SK-N-SH (cell line): ENCODE data around the gene RASA3. TPM values are rescaled to one million over a fixed set of nuclear protein-coding genes. Genes with fewer than 3 reads are reported as not detected.

ENCODE experiments used
- CTCF ChIA-PET: fragments of 300-600, 350-600 bp; formaldehyde crosslinking; extraction: SDS; loops from one replicate; lab custom pipeline; 2021; lab: Yijun Ruan, JAX
- POLR2A ChIA-PET: fragments of 350-600 bp; sonication (Branson Sonifier 250); formaldehyde crosslinking; extraction: SDS; loops from one replicate; lab custom pipeline; 2020; ENCODE audit warnings: antibody characterized with exemption, inconsistent platforms; lab: Yijun Ruan, JAX
- DNase-seq: peaks from one replicate; pipeline ENCODE4 v3.0.0; 2012
- H2AFZ ChIP-seq: fragments of 200-600 bp; sonication (generic); 2 replicates; pipeline ENCODE4 v1.8.1; 2016; ENCODE audit warnings: antibody characterized with exemption, mild to moderate bottlenecking, low read depth
- H3F3A ChIP-seq: fragments of 200-600 bp; sonication (generic); replicated peaks from 2 replicates; pipeline ENCODE3; 2016; ENCODE audit warnings: antibody characterized with exemption, mild to moderate bottlenecking; ENCODE audit not compliant: insufficient read depth
- H3K27ac ChIP-seq, 2 experiments: fragments of 200-500 bp in 1 of 2; fragments of 200-600 bp in 1 of 2; sonication (Bioruptor generic) in 1 of 2; sonication (generic), shearing (Covaris generic) in 1 of 2; 2 replicates each; pipeline versions ENCODE4 v1.5.1 to v1.6.1; 2014 to 2016; ENCODE audit warnings: low read depth in 2 of 2, inconsistent platforms in 1 of 2, low read length in 1 of 2, mild to moderate bottlenecking in 1 of 2, mixed read lengths in 1 of 2
- H3K27me3 ChIP-seq: fragments of 200-600 bp; sonication (generic), shearing (Covaris generic); 2 replicates; pipeline ENCODE4 v1.6.1; 2016; ENCODE audit warnings: mixed run types; ENCODE audit not compliant: insufficient read depth
- H3K36me3 ChIP-seq, 2 experiments: fragments of 200-500 bp in 1 of 2; fragments of 200-600 bp in 1 of 2; sonication (Bioruptor generic) in 1 of 2; sonication (generic) in 1 of 2; replicated peaks in 1 of 2; 2 replicates each; pipeline versions ENCODE3 to v1.5.1; 2014 to 2016; ENCODE audit warnings: low read length in 1 of 2, mild to moderate bottlenecking in 1 of 2; ENCODE audit not compliant: insufficient read depth in 2 of 2, control insufficient read depth in 1 of 2
- H3K4me1 ChIP-seq, 2 experiments: fragments of 200-500 bp in 1 of 2; fragments of 200-600 bp in 1 of 2; sonication (Bioruptor generic) in 1 of 2; sonication (generic), shearing (Covaris generic) in 1 of 2; 2 replicates each; pipeline versions ENCODE4 v1.5.1 to v1.6.1; 2014 to 2016; ENCODE audit warnings: low read depth in 1 of 2, low read length in 1 of 2, mixed run types in 1 of 2; ENCODE audit not compliant: insufficient read depth in 2 of 2, control insufficient read depth in 1 of 2
- H3K4me2 ChIP-seq: fragments of 200-600 bp; sonication (generic), shearing (Covaris generic); 2 replicates; pipeline ENCODE4 v1.6.1; 2017; ENCODE audit warnings: mixed run types
- H3K4me3 ChIP-seq, 2 experiments: fragments of 200-500 bp in 1 of 2; fragments of 200-600 bp in 1 of 2; sonication (Bioruptor generic) in 1 of 2; sonication (generic), shearing (Covaris generic) in 1 of 2; 2 replicates each; pipeline versions ENCODE4 v1.5.1 to v1.8.1; 2014 to 2016; ENCODE audit warnings: low read depth in 2 of 2, inconsistent platforms in 1 of 2, low read length in 1 of 2, mild to moderate bottlenecking in 1 of 2, mixed read lengths in 1 of 2, moderate library complexity in 1 of 2
- H3K79me2 ChIP-seq: fragments of 200-600 bp; sonication (generic); 2 replicates; pipeline ENCODE4 v1.8.1; 2017; ENCODE audit warnings: mild to moderate bottlenecking; ENCODE audit not compliant: insufficient read depth
- H3K9ac ChIP-seq: fragments of 200-600 bp; sonication (generic); 2 replicates; pipeline ENCODE4 v1.6.1; 2017; ENCODE audit warnings: mixed run types
- H3K9me2 ChIP-seq: fragments of 200-600 bp; sonication (generic); 2 replicates; pipeline ENCODE4 v1.6.1; 2017; ENCODE audit warnings: mixed run types
- H3K9me3 ChIP-seq: fragments of 200-600 bp; sonication (generic); 2 replicates; pipeline ENCODE4 v1.6.1; 2017; ENCODE audit warnings: mixed run types, mild to moderate bottlenecking, moderate library complexity
- H4K20me1 ChIP-seq: fragments of 200-600 bp; sonication (generic); 2 replicates; pipeline ENCODE4 v1.6.1; 2017; ENCODE audit warnings: mild to moderate bottlenecking, mixed run types; ENCODE audit not compliant: insufficient read depth
- CHD2 ChIP-seq: fragments of 150-350 bp; IDR thresholded peaks from 2 replicates; pipeline ENCODE4 v1.6.1; 2018; ENCODE audit warnings: low read length; ENCODE audit not compliant: partially characterized antibody
- ELF1 ChIP-seq: IDR thresholded peaks from 2 replicates; pipeline ENCODE4 v1.4.0; 2012
- EP300 ChIP-seq, 2 experiments: IDR thresholded peaks; 2 replicates each; pipeline versions ENCODE4 v1.4.0 to v1.6.1; 2012; ENCODE audit warnings: borderline replicate concordance in 1 of 2, low read depth in 1 of 2, low read length in 1 of 2
- FOXM1 ChIP-seq: IDR thresholded peaks from 2 replicates; pipeline ENCODE4 v1.4.0; 2012; ENCODE audit warnings: low read depth, mild to moderate bottlenecking
- GABPA ChIP-seq: IDR thresholded peaks from 2 replicates; pipeline ENCODE4 v1.4.0; 2012; ENCODE audit warnings: low read depth, mild to moderate bottlenecking
- NFIC ChIP-seq: IDR thresholded peaks from 2 replicates; pipeline ENCODE4 v1.4.0; 2012; ENCODE audit warnings: borderline replicate concordance
- NRF1 ChIP-seq: IDR thresholded peaks from 2 replicates; pipeline ENCODE4 v1.6.1; 2012; ENCODE audit warnings: low read depth, mild to moderate bottlenecking, low read length
- RFX5 ChIP-seq: IDR thresholded peaks from 2 replicates; pipeline ENCODE4 v1.6.1; 2012; ENCODE audit warnings: mild to moderate bottlenecking, improper control_type of control experiment, low read length
- TCF12 ChIP-seq: IDR thresholded peaks from 2 replicates; pipeline ENCODE4 v1.4.0; 2012
- WGBS: methylation state at CpG from one replicate; pipeline ENCODE4 v1.1.6; 2017; ENCODE audit warnings: low lambda C conversion rate; 5-methylcytosine and 5-hydroxymethylcytosine counted together
- polyA plus RNA-seq, 3 experiments: library from polyadenylated mRNA; depleted of rRNA; stranded (reverse); fragments of >200 nt; gene quantifications; 2 replicates each; pipeline ENCODE4 v1.2.3, GENCODE V29; 2012
- TF ChIP-seq, protein P1 (sequence below): IDR thresholded peaks from 2 replicates; pipeline ENCODE4 v1.4.0; 2012; ENCODE audit warnings: low read depth, borderline replicate concordance
- TF ChIP-seq, protein P2 (sequence below): IDR thresholded peaks from 2 replicates; pipeline ENCODE4 v1.6.1; 2012; ENCODE audit warnings: mild to moderate bottlenecking, low read depth, low read length, moderate library complexity
- TF ChIP-seq, protein P3 (sequence below): fragments of 150-350 bp; IDR thresholded peaks from 2 replicates; pipeline ENCODE4 v1.6.1; 2017; ENCODE audit warnings: antibody characterized with exemption, low read length, low read depth, borderline replicate concordance
- TF ChIP-seq, protein P4 (sequence below): fragments of 150-350 bp; IDR thresholded peaks from 2 replicates; pipeline ENCODE4 v1.6.1; 2016; ENCODE audit warnings: mild to moderate bottlenecking, low read depth, low read length

RASA3 gene
- polyA plus RNA-seq, 1 of the 3 experiments (the other 2 are of a cell fraction), result 25.1 TPM

DNA sequence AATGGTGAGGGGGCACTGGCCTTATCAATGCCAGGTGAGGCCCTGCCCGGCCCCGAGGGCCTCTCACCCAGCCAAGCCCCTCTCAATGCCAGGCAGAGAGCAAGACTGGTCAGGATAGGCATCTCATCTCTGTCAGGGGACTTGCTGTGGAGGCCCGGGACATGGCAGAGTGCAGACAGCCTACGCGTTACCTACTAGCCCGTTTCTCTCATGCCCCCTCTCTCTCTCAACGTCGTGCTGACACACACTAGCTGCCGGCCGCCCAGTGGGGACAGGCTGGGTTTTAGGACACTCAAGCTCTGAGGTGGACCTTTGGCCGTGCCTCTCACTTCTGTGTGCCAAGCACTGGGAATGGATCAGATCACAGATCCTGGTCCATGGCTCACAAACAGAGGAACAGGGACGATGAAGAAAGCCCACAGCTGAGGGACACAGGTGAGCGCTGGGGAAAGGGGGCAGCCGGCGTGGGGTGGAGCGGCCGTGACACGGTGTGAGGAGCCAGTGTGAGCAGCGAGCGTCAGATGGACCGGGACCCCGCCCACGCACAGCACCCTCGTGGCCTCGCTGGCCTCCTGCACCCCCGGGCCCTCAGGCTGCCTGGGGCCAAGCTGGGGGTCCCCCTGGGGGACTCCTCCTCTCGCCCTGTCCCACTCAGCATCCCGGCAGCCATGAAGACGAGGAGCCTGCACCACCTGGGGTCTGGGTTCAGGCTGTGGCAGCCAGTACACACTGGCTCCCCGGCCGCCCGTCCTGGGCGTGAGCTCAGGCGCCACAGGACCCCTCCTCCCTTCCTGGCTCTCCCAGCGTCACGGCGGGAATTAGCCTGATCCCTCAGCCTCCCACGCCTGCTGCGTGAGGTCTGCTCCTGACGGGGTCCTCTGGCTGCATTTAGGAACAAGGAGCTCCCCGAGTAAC, 81.6 kb downstream of the RASA3 start:
- H3K4me1 ChIP-seq, result peaks cover 2 to 10% of the 10 kb centered on the region in 2 experiments; a peak in 2 of 4 replicates
- H3F3A ChIP-seq, result peaks cover 4% of the 10 kb centered on the region
- H3K9ac ChIP-seq, result no peak overlapping the region
- TF ChIP-seq EP300 (IDR thresholded peaks at IDR 0.05; ENCODE audit: borderline replicate concordance in 1 of 2, low read depth in 1 of 2, low read length in 1 of 2) (no peak), RFX5 (no peak), CHD2 (no peak), NRF1 (no peak), FOXM1 (no peak), TCF12 (no peak), ELF1 (no peak), GABPA (no peak), NFIC (no peak)
- TF ChIP-seq, protein P1, sequence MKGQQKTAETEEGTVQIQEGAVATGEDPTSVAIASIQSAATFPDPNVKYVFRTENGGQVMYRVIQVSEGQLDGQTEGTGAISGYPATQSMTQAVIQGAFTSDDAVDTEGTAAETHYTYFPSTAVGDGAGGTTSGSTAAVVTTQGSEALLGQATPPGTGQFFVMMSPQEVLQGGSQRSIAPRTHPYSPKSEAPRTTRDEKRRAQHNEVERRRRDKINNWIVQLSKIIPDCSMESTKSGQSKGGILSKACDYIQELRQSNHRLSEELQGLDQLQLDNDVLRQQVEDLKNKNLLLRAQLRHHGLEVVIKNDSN, result no peak
- TF ChIP-seq, protein P2, sequence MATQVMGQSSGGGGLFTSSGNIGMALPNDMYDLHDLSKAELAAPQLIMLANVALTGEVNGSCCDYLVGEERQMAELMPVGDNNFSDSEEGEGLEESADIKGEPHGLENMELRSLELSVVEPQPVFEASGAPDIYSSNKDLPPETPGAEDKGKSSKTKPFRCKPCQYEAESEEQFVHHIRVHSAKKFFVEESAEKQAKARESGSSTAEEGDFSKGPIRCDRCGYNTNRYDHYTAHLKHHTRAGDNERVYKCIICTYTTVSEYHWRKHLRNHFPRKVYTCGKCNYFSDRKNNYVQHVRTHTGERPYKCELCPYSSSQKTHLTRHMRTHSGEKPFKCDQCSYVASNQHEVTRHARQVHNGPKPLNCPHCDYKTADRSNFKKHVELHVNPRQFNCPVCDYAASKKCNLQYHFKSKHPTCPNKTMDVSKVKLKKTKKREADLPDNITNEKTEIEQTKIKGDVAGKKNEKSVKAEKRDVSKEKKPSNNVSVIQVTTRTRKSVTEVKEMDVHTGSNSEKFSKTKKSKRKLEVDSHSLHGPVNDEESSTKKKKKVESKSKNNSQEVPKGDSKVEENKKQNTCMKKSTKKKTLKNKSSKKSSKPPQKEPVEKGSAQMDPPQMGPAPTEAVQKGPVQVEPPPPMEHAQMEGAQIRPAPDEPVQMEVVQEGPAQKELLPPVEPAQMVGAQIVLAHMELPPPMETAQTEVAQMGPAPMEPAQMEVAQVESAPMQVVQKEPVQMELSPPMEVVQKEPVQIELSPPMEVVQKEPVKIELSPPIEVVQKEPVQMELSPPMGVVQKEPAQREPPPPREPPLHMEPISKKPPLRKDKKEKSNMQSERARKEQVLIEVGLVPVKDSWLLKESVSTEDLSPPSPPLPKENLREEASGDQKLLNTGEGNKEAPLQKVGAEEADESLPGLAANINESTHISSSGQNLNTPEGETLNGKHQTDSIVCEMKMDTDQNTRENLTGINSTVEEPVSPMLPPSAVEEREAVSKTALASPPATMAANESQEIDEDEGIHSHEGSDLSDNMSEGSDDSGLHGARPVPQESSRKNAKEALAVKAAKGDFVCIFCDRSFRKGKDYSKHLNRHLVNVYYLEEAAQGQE, result no peak
- TF ChIP-seq, protein P3, sequence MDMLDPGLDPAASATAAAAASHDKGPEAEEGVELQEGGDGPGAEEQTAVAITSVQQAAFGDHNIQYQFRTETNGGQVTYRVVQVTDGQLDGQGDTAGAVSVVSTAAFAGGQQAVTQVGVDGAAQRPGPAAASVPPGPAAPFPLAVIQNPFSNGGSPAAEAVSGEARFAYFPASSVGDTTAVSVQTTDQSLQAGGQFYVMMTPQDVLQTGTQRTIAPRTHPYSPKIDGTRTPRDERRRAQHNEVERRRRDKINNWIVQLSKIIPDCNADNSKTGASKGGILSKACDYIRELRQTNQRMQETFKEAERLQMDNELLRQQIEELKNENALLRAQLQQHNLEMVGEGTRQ, result no peak
- TF ChIP-seq, protein P4, sequence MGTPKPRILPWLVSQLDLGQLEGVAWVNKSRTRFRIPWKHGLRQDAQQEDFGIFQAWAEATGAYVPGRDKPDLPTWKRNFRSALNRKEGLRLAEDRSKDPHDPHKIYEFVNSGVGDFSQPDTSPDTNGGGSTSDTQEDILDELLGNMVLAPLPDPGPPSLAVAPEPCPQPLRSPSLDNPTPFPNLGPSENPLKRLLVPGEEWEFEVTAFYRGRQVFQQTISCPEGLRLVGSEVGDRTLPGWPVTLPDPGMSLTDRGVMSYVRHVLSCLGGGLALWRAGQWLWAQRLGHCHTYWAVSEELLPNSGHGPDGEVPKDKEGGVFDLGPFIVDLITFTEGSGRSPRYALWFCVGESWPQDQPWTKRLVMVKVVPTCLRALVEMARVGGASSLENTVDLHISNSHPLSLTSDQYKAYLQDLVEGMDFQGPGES, result no peak
- WGBS, result 93% methylated on average over 10 of the region's 41 CpGs
- ChIA-PET CTCF (no interaction called here), POLR2A (no interaction called here)
- H3K4me3 ChIP-seq, result no peak overlapping the region
- H3K27ac ChIP-seq, result no peak overlapping the region
- peaks cover 86% of the 10 kb centered on the region for H3K79me2 ChIP-seq
- no peak overlapping the region for H2AFZ ChIP-seq
- peaks cover 13 to 27% of the 10 kb centered on the region in 2 experiments for H3K36me3 ChIP-seq
- H3K27me3 ChIP-seq, result no peaks in the 10 kb centered on the region
- H3K9me2 ChIP-seq, result no peaks in the 10 kb centered on the region
- H4K20me1 ChIP-seq, result peaks cover 19% of the 10 kb centered on the region
- H3K9me3 ChIP-seq, result no peaks in the 10 kb centered on the region
- no peak for DNase-seq
- no peak overlapping the region for H3K4me2 ChIP-seq
